NCI-H2029 (cell line): ENCODE data around the gene ARHGEF28.

Experiments
- DNase-seq: peaks from one replicate; lab custom pipeline; 2025; lab: John Stamatoyannopoulos, UW

ARHGEF28 gene

DNA sequence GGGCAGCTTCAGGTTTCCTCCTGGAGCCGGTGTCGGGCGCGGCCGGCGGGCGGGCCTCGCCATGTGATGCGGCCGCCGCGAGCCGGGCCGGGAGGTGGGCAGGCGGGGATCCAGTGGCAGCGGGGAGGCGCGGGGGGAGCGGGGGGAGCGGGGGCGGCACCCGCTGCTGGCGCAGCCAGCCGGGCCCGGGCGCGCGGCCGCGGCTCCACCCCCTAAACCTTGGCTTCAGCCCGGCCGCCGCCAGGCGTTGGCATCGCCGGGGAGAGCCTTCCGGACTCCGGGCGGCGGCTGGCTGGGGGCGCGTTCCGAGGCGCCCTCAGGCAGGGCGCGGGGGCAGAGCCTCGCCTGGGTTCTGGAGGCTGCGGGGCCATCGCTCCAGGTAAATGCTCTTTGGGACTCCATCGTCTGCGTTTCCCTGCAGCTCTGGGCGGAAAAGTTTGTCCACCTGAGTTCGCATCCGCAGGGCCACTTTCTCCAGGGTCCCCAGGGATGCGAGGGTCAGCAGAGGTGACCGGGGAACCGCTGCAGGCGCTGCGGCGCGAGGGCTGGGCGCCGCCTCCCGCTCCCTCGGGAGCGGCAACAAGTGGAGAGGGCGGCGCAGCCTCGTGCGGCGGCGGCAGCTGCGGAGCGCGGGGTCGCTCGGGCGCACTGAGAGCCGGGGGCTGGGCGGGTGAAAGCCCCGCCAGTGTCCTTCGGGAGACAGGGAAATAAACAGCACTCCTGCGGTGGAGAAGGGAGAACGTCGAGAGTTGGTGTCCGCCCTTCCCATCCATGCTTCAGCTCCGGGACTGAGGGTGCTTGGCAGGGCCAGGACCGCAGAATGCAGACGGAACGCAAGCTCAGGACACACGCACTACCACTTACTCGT, at the start of gene ARHGEF28:
TSS of gene ARHGEF28 (plus strand) at position 253 of the 868 bp plus-strand sequence. CDS start 58,656 bp downstream, outside the sequence.
- DNase-seq, result peak; percentile 52

DNA sequence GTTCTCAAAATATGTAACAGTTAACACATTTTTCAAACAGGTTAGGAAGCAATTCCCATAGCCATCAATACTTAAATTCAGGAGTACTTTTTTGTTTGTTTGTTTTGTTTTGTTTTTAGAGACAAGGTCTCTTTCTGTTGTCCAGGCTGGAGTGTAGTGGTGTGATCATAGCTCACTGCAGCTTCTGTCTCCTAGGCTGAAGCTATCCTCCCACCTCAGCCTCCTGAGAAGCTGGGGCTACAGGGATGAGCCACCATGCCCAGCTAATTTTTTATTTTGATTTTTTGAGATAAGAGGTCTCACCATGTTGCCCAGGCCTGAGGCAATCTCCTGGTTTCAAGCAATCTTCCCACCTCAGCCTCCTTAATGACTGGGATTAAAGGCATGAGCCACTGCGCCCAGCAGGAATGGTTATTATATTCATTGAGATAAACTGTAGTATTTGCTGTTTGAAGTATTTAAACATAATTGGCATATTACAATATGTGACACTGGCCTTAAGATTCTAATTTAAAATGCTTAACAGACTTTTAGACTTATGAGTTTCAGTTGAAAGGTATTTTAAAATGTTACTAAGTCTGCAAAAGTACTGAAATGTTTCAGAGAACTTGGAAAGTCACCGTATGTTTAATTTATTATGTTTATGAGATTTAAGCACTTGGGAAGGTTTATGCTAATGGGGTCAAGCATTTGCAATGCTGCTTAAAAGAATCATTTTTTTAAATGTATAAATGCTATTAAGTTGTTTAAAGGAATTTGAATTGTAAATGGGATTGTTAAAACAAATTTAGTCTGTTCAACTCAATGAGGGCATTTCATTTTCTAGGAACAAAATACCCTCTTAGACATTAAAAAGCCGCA, 43.5 kb upstream of the ARHGEF28 start:
- no peak for DNase-seq

GRCh38 chr5:73587923-73588322, 38.1 kb upstream of the ARHGEF28 start:
- no peak for DNase-seq

GRCh38 chr5:73591102-73591695, 34.8 kb upstream of the ARHGEF28 start:
- peak; percentile 57 for DNase-seq

DNA sequence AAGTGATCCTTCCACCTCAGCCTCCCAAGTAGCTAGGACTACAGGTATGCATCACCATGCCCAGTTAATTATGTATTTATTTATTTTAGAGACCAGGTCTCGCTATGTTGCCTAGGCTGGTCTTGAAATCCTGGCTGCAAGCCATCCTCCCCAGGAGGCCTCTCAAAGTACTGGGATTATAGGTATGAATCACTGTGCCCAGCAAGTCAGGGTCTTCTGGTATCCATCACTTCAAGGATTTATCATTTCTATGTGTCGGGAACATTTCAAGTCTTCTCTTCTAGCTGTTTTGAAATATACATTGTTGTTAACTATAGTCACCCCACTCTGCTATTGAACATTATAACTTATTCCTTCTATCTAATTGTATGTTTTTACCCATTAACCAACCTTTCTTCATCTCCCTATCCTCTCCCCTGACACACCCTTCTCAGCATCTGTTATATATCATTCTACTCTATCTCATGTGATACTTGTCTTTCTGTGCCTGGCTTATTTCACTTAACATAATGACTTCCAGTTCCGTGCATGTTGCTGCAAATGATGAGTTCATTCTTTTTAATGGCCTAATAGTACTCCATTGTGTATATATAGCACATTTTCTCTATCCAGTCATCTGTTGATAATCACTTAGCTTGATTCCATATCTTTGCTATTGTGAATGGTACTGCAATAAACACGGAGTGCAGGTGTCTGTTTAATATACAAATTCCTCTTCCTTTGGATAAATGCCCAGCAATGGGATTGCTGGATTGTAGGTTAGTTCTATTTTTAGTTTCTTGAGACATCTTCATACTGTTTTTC, 34.1 kb upstream of the ARHGEF28 start:
- no peak for DNase-seq

- DNase-seq, result no peak
Measured at GRCh38 chr5:73592551-73592950, 33.4 kb upstream of the ARHGEF28 start.

DNA sequence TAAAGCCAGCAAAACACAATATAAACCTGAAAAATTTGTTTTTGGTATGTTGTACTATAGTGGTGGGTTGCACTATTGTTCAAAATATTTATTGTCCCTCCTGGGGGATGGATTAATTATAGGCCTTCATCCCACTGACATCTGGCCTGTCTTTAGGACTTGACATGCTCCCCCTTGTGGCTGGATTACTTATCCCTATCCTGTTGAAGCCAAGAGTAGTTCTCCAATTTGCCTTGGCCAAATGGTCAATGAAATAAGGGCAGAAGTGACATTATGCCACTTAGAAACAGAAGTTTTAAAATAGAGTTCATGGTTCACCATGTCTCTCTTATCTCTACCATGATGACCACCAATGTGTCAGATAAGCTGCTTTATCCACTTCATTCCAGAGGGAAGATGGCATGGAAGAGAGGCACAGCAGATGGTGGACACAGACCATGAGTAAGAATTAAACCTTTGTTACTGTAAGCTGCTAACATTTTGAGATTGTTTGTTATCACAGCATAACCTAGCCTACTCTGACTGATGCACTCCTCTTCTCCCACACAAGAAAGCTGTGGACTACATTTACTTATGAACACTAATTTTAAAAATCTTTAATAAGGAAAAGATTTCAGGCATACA, 29.2 kb upstream of the ARHGEF28 start:
- peak; percentile 16 for DNase-seq

DNA sequence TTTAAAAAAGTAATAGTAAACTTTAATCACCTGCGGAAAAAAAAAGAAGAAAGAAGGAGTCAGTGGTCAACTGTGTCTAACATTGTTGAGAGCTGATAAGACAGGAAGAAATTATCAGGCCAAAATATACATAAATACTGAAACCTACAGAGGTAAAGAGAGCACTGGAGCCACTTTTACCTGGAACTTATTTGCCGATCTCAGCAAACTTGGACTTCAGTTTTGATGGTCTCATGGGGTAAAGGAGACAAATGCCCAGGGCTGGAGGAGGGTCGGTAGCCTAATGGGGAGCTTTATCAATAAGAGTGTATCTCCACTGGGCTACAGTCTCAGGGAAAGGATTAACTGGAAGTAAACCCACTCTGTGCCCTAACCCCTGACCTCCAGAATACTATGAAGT, 26.6 kb upstream of the ARHGEF28 start:
- DNase-seq, result no peak

DNA sequence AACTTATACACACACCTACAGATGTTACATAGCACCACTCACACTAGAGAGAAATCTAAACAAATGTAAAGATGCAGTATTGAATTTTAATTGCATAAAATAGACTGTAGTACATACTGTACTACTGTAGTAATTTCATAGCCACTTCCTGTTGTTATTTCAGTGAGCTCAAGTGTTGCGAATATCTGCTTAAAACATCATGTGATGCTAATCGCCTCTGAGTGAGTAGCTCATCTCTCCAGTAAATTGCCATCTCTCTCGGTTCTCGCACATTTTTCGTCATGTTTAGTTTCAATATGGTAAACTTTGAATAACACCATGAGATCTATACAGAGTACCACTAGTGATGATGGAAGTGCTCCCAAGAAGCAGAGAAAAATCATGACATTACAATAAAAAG, 22.0 kb upstream of the ARHGEF28 start:
- DNase-seq, result no peak

- no peak for DNase-seq
Measured at GRCh38 chr5:73605223-73606087, 20.5 kb upstream of the ARHGEF28 start.

GRCh38 chr5:73606206-73606753, 19.7 kb upstream of the ARHGEF28 start:
- DNase-seq, result no peak

DNA sequence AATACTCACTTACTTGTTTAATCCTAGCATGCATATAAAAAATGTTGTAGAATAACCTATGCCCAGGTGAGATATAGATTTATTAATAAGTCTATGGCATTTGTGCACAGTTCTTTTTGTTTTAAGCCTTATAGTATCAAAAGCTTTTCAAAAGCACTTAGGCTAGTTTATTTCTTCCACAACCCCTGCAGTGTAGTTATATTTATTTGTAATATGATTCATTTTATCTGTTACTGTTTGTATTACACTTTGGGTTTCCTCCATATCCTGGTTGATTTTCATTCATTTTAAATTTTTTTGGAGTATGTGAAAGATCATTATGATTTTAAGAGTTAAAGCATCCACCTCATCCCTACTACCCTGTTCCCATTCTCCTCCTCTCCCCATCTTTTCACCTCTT, 18.8 kb upstream of the ARHGEF28 start:
- no peak for DNase-seq

DNA sequence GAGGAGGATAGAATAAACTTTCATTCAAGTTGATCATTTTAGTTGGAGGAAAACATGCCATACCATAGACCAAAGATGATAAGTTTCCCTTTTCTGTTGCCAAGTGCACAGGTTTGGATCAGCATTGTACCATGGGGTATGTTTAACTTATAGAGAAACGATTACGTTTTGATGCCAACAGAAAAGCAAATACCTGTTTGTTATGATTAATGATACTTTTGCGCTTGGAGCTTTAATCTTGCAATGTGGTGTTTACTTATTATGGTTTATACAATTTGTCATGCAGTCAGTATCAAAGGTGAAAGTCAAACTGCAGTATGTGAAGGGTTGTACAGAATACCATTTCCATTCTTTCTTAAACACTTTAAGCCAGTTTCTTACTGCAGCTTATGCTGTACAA, 13.2 kb upstream of the ARHGEF28 start:
- no peak for DNase-seq

DNA sequence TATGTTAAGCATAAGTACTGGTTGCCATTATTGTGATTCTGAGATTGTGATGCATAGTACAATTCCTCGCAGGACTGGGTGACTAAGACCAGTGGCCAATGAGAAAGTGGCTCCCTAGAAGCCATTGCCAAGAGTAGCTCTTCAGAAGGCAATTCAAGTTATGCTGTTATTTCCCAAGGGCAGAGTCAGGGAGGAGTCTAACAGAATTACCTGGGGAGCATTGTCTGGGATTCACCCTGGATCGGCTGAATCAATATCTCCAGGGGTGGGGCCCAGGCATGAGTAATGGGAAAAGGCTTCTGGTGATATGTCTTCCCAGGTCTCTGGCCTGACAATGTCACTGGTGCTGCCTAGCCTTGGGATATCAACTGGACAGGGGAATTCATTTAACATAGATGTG, 10.9 kb upstream of the ARHGEF28 start:
- no peak for DNase-seq

GRCh38 chr5:73615947-73616346, 10.0 kb upstream of the ARHGEF28 start:
- no peak for DNase-seq

GRCh38 chr5:73617510-73618279, 8.3 kb upstream of the ARHGEF28 start:
- no peak for DNase-seq

DNA sequence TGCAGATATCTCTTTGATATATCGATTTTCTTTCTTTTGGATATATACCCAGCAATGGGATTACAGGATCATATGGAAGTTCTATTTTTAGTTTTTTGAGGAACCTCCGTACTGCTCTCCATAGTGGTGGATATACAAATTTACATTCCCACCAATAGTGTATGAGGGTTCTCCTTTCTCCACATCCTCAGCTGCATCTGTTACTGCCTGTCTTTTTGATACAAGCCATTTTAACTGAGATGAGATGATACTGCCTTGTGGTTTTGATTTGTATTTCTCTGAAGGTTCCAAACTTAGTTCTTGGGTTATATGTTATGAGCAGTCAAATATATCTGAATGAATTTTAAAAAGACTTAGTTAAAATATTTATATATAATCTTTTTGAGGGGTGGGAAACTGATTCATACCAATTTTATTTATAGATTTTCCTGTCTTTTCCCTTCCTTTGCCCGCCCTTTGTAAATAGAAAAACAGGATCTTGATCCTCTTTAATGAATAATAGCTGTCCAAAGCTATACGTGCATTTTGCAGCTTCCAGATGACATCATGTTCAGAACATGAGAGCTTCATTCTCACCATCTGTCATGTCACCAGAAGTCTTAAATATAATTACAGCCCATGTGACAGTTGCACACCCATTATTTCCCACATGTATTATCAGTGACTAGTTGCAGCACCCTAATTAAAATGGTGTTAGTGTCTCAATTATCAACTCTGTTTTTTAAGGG, 6.2 kb upstream of the ARHGEF28 start:
- no peak for DNase-seq

GRCh38 chr5:73620334-73620687, 5.7 kb upstream of the ARHGEF28 start:
- DNase-seq, result no peak

- DNase-seq, result no peak
Measured at GRCh38 chr5:73623060-73623459, 2.9 kb upstream of the ARHGEF28 start.
